Measurements from ENCODE around the gene TTLL13. TPM values are rescaled to one million over a fixed set of nuclear protein-coding genes. Genes with fewer than 3 reads are reported as not detected.

The TTLL13 gene
- total RNA-seq, 1 donor from 2014 or later: not detected

- H3K27me3 ChIP-seq (ENCODE audit: control insufficient read depth, insufficient read depth, low read length): no peaks in the 10 kb centered on the region
- no peaks in the 10 kb centered on the region for H3K36me3 ChIP-seq (ENCODE audit: control insufficient read depth, insufficient read depth, low read length)
- peak; percentile 63 for DNase-seq (ENCODE audit: low read depth)
- peak within 1 kb of the TSS; percentile 71 for H3K4me3 ChIP-seq (ENCODE audit: low read depth, low read length)
- no peak for TF ChIP-seq CTCF (IDR thresholded peaks at IDR 0.05; ENCODE audit: insufficient read depth, low read length, poor library complexity, severe bottlenecking)
Measured at GRCh38 chr15:90265271-90266060, 16.1 kb downstream of the TTLL13 start, which contains the start of gene NGRN. Gene NGRN, plus strand, starts transcription at chr15:90265672. Its CDS starts 41 bp downstream, at chr15:90265713.

GRCh38 chr15:90266061-90266431, 16.7 kb downstream of the TTLL13 start:
- H3K36me3 ChIP-seq (ENCODE audit: control insufficient read depth, insufficient read depth, low read length): no peaks in the 10 kb centered on the region
- no peak for DNase-seq (ENCODE audit: low read depth)
- no peaks in the 10 kb centered on the region for H3K27me3 ChIP-seq (ENCODE audit: control insufficient read depth, insufficient read depth, low read length)
- H3K4me3 ChIP-seq (ENCODE audit: low read depth, low read length): peak overlapping the region; percentile 71
- no peak for TF ChIP-seq CTCF (IDR thresholded peaks at IDR 0.05; ENCODE audit: insufficient read depth, low read length, poor library complexity, severe bottlenecking)

- no peak for DNase-seq (ENCODE audit: low read depth)
- H3K36me3 ChIP-seq (ENCODE audit: control insufficient read depth, insufficient read depth, low read length): no peaks in the 10 kb centered on the region
- no peak for TF ChIP-seq CTCF (IDR thresholded peaks at IDR 0.05; ENCODE audit: insufficient read depth, low read length, poor library complexity, severe bottlenecking)
Measured at GRCh38 chr15:90266485-90266884, 17.1 kb downstream of the TTLL13 start.

GRCh38 chr15:90268415-90268814, 19.1 kb downstream of the TTLL13 start:
- H3K4me3 ChIP-seq (ENCODE audit: low read depth, low read length): no peak overlapping the region
- peaks cover 1% of the 10 kb centered on the region for H3K36me3 ChIP-seq (ENCODE audit: control insufficient read depth, insufficient read depth, low read length)
- no peak for TF ChIP-seq CTCF (IDR thresholded peaks at IDR 0.05; ENCODE audit: insufficient read depth, low read length, poor library complexity, severe bottlenecking)
- no peaks in the 10 kb centered on the region for H3K27me3 ChIP-seq (ENCODE audit: control insufficient read depth, insufficient read depth, low read length)
- DNase-seq (ENCODE audit: low read depth): no peak

More at GRCh38 chr15:90266485-90266884, 17.1 kb downstream of the TTLL13 start:
- H3K27me3 ChIP-seq (ENCODE audit: control insufficient read depth, insufficient read depth, low read length): no peaks in the 10 kb centered on the region
- H3K4me3 ChIP-seq (ENCODE audit: low read depth, low read length): peak overlapping the region; percentile 71

- TF ChIP-seq CTCF (IDR thresholded peaks at IDR 0.05; ENCODE audit: insufficient read depth, low read length, poor library complexity, severe bottlenecking): no peak
- H3K36me3 ChIP-seq (ENCODE audit: control insufficient read depth, insufficient read depth, low read length): peaks cover 1% of the 10 kb centered on the region
Measured at GRCh38 chr15:90270502-90271150, 21.3 kb downstream of the TTLL13 start.

More at GRCh38 chr15:90270502-90271150, 21.3 kb downstream of the TTLL13 start:
- no peaks in the 10 kb centered on the region for H3K27me3 ChIP-seq (ENCODE audit: control insufficient read depth, insufficient read depth, low read length)
- H3K4me3 ChIP-seq (ENCODE audit: low read depth, low read length): no peak overlapping the region
- DNase-seq (ENCODE audit: low read depth): no peak
